ENCODE measurements around the gene ARHGEF16.

DNA sequence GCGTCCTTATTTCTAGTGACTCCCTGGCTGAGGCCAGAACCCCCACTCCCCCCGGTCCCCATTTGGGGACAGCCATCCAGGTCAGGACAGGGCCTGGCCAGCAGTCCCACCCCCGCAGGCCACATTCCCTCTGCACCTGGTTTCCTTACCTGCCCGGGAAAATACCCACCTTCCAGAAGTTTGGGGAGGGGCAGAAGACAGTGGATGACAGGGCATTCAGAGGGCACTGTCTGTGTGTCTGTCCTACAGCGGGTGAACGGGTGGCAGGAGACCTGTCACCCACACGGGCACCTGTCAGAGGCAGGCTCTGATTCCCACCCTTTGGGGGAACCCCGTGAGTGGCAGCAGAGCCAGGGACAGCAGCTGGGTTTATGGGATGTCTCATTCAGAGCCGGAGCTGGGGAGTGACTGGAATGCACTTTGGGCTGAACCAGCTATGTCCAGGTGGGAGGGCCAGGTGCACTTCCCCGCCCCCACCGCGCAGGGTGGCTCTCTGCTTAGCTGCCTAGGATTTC is 2.0 kb downstream of the ARHGEF16 start:
- no peak for TF ChIP-seq EZH2 (IDR thresholded peaks at IDR 0.05; ENCODE audit: insufficient read depth, low read length)
- TF ChIP-seq, protein P1, sequence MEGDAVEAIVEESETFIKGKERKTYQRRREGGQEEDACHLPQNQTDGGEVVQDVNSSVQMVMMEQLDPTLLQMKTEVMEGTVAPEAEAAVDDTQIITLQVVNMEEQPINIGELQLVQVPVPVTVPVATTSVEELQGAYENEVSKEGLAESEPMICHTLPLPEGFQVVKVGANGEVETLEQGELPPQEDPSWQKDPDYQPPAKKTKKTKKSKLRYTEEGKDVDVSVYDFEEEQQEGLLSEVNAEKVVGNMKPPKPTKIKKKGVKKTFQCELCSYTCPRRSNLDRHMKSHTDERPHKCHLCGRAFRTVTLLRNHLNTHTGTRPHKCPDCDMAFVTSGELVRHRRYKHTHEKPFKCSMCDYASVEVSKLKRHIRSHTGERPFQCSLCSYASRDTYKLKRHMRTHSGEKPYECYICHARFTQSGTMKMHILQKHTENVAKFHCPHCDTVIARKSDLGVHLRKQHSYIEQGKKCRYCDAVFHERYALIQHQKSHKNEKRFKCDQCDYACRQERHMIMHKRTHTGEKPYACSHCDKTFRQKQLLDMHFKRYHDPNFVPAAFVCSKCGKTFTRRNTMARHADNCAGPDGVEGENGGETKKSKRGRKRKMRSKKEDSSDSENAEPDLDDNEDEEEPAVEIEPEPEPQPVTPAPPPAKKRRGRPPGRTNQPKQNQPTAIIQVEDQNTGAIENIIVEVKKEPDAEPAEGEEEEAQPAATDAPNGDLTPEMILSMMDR (IDR thresholded peaks at IDR 0.05; ENCODE audit: insufficient read depth, low read depth, low read length): no peak
